Gastroesophageal sphincter (tissue), 3 donors: Measurements from ENCODE around the gene EPHA5.

ENCODE experiments used
- CTCF ChIP-seq, 4 experiments: fragments of 200-600 bp in 2 of 4; fragments of 450-650 bp in 2 of 4; sonication (generic) in 1 of 4; IDR thresholded peaks; one replicate each; pipeline ENCODE4 v1.5.1; 2017 to 2019; ENCODE audit warnings: antibody characterized with exemption in 4 of 4, mild to moderate bottlenecking in 2 of 4, moderate library complexity in 2 of 4
- POLR2A ChIP-seq, 2 donors: fragments of 450-650 bp; IDR thresholded peaks; one replicate each; pipeline ENCODE4 v1.6.1; 2017; ENCODE audit warnings: antibody characterized with exemption in 2 of 2, mild to moderate bottlenecking in 2 of 2, moderate library complexity in 1 of 2
- POLR2AphosphoS5 ChIP-seq: sonication (generic); formaldehyde crosslinking; IDR thresholded peaks from one replicate; pipeline ENCODE4 v1.6.1; 2017; ENCODE audit warnings: antibody characterized with exemption

DNA sequence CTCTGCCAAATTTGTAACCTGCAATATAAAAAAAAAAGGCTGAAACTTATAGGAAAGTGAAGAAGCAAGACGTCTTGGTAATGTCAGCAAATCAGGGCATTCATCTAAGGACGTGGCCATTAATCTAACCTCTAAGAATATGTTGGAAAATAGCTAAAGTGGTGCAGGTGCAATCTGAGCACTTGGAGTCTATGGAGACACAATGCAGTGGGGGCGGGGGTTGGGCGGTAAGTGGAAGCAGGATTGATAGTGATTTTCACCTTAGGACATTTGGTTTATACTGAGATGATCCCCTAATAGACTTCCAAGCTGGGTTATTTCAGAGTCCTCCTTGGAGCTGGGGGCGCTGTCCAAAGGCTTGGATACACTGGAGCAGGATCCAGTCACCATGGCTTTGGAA lies 283.4 kb downstream of the EPHA5 start:
- TF ChIP-seq CTCF (IDR thresholded peaks at IDR 0.05) (no peak), POLR2A (IDR thresholded peaks at IDR 0.05) (no peak), POLR2AphosphoS5 (no peak)
